ENCODE measurements around the gene COL24A1.
"Not testable (repeated sequence)": the region's sequence is repeated elsewhere in the genome, so short reads cannot be mapped to it uniquely, and the experiment has no call there.

The COL24A1 gene

DNA sequence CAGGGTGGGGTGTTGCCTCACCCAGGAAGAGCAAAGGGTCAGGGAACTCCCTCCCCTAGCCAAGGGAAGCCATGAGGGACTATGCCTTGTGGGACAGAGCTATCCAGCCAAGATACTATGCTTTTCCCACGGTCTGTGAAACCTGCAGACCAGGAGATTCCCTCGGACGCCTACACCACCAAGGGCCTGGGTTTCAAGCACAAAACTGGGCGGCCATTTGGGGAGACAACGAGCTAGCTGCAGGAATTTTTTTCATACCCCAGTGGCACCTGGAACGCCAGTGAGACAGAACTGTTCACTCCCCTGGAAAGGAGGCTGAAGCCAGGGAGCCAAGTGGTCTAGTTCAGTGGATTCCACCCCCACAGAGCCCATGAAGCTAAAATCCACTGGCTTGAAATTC lies 84.7 kb downstream of the COL24A1 start:
- ATAC-seq, result not testable (repeated sequence)

DNA sequence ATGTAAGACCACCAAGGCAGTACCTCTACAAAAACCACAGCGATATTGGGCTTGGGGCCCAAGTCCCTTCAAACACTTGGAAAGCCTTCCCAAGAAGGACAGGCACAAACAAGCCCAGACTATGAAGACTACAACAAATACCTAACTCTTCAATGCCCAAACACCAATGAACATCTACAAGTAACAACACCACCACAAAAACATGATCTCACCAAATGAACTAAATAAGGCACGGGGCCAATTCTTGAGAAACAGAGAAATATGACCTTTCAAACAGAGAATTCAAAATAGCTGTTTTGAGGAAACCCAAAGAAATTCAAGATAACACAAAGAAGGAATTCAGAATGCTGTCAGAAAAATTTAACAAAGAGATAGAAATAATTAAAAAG lies 86.8 kb downstream of the COL24A1 start:
- no peak for ATAC-seq

DNA sequence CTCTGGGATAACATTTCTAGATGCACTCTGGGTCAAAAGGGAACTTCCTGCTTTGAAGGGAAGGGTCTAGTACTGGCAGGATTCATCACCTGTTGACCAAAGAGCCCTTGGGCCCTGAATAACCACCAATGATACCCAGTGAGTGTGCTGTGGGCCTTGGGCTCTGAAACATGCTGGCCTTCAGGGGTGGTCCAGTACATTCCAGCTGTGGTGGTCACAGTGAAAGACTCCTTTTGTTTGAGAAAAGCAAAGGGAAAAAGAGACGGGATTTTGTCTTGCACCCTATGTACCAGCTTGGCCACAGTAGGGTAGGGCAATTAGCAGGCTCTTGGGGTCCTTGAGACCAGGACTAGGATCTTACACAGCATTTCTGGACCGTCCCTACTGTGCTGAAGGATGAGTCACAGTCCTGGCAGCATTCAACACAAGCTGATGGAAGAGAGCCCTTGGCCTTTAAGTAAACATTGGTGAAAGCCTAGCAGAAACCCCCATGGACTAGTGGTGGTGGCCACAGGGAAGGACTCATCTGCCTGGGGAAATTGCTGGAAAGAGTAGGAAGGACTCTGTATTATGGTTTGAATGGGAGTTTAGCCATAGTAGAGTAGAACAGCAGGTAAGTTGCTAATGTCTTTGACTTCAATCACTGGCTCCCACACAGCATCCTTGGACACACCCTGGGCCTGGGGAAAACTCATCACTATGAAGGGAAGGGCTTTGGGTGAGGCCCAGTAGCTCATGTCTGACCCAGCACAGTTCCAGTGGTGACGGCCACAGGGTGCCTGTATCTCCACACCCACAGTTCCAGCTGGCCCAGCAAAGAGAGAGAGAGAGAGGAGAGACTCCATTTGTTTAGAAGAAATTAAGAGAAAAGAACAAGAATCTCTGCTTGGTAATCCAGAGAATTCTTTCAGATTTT lies 87.5 kb downstream of the COL24A1 start:
- no peak for ATAC-seq

DNA sequence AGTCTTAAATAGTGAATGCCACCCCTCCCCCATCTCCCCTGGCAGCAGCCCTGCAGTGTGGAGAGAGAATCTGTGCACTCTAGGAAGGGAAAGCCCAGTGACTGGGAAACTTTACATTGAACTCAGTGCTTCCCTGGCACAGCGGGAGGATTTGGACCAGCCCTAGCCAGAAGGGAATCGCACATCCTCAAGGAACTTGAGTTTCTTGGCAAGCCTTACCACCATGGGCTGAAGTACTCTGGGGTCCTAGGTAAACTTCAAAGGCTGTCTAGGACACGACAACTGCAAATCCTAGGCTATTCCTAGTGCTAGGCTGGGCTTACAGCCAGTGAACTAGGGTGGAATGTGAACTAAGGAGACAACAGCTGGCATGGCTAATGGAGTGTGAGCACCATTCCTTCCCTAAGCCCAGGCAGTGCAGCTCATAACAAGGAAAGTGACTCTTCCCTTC lies 88.3 kb downstream of the COL24A1 start:
- no peak for ATAC-seq

DNA sequence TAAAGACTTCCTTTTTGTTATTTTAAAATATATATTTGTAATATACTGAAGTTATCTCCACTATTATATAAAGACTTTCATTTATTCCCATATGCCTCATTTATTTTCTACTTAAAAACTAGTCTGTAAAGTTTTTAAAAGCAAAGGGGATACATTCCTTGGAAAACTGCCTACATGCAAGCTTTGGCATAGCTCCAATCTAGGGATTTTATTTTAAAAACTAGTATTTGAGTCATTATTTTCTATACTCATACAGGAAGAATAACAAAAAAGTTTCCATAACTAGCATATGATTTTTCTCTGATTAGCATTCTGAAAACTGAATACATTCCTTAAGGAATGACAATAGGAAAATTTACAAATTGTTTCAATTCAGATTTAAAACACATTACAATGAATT lies 88.9 kb downstream of the COL24A1 start:
- ATAC-seq, result no peak

DNA sequence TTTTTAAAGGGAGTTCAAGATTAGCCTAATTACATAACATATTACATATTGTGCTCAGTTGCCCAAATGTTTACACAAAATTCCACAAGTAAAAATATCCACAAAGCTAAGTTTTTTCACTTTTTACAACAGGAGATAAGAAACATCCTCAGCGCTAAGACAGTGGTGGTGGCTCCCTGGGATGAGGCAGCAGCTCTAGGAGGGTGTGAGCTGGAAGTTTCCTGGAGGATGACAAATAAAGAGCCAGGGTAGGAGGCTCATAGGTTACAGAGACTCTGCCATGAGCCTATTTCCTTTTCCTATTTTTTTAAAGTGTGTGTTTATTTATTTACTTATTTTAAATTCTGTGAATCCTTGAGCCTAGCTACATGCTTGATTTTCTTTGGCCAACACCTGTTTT lies 91.7 kb downstream of the COL24A1 start:
- ATAC-seq, result no peak

DNA sequence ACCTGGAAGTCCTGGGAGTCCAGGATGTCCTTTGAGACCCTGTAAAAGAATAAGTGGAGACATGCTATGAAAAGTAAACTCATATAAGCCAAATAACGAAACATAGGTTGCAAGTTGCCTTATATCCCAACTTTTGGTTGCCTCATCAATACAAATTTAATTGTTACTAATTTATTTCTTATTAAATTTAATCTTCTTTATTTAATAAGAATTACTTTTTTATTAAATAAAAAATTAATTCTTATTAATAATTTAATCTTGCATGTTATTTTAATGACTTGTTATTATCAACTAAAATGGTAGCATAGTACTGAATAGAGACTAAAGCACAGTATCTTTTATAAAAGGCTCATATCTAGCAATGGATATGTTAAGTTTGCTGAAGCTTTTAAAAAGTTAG lies 92.9 kb downstream of the COL24A1 start:
- ATAC-seq, result no peak

DNA sequence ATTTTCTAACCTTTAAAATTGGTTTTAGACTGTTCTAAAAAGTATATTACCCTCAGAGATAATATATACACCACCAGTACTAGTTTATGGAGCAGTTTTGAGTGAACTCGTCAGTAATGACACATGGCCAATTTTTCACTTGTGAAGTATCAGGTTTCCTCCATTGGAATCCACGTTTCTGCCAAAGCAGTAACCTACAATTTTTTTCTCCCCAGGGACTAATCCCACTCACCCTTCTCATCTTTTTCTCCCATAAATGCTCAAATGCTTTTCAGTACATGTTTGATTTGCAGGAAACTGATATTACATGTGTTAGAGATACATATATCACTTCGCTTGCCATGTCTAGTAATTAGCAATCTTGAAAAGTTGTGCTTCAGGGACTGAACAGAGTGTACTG lies 94.1 kb downstream of the COL24A1 start:
- no peak for ATAC-seq

DNA sequence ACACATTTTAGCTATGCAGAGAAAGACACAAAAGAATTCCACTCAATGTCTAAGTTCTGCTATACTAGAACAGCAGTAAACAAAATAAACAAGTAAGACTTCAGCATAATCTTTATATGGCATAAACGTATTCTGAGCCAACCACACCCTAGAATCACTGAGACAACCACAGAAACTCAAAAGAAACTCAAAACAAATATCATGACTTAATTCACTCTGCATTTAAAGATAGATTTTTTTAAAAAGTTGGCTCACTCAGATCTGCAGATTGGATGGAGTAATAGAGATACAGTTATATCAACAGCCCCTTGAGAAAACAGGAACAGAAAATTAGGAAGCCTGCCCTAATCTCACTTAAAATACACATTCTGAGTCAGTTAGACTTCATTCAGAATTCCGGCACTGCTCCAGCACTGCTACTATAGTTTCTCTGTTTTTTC lies 95.0 kb downstream of the COL24A1 start:
- no peak for ATAC-seq

DNA sequence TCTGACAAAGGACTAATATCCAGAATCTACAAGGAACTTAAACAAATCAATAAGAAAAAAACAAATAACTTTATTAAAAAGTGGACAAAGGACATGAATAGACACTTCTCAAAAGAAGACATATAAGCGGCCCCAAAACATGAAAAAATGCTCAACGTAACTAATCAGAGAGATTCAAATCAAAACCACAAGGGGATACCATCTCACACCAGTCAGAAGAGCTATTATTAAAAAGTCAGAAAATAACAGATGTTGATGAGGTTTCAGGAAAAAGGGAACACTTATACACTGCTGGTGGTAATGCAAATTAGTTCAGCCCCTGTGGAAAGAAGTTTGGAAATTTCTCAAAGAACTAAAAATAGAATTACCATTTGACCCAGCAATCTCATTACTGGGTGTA lies 102.2 kb downstream of the COL24A1 start:
- ATAC-seq, result no peak

DNA sequence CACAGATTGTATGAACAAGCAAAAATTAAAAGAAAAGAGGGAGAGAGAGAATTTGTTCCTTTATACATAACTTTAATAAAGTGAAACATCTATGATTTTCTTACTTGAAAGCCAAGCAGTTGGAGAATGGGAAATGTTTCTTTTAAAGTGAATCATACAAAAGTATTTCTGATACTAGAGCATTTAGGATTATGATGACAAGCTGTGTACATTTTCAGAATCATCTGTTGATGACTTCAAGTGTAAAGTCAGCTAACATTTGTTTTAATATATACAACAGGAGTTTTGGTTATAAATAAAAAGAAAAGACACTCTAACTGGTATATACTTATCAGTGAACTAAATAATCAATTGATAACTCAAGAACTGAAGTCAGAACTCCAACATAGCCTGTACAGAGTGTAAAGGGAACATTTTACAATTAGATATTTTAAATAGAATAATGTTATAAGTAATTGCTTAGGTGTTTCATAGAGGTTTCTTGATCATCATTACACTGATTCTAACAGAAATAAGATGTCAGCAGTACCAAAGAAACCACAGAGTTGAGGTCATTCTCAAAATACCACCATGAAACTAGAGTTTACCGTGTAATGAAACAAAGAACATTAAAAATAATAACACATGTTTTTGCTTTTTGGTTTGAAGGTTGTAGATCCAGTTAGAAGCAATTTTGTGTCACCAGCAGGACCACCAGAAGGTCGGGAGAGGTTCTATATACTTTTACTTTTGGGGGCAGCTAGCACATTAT lies 103.4 kb downstream of the COL24A1 start:
- ATAC-seq, result no peak

DNA sequence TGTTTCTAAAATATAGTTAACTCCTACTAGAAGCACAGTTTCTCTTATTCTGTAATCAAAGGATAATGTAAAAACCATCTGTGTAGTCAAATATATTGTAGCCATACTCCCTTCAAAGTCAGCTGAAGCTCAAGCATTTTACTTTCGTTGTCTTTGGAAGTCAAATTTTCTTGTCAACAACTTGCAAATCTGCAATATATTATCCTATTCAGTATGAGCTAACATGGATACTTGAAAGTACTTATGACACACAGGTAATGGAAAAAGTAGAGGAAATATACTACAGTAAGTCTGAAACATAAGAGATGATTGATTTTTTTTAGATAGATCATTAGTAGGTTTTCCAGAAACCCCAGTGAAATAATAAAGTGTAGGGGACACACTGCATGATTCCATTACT lies 121.5 kb downstream of the COL24A1 start:
- ATAC-seq, result no peak

DNA sequence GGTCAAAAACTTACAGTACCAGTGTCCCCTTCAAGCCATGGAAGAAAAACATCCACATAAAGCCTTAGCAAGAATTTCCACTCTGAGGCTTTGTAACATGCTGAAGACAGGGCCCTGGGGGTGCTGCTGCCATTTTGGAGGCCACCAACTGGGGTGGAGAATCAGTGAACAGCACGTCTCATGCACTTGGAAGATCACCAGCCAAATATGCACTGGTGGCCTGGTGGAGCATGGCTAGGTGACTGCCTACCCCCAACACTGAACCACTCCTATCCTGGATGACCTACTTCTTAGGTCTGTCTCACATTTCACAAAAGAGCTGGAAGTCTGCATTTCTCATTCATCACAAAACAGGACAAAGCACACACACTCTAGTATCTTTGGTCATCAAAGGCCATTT lies 126.4 kb downstream of the COL24A1 start:
- ATAC-seq, result no peak

DNA sequence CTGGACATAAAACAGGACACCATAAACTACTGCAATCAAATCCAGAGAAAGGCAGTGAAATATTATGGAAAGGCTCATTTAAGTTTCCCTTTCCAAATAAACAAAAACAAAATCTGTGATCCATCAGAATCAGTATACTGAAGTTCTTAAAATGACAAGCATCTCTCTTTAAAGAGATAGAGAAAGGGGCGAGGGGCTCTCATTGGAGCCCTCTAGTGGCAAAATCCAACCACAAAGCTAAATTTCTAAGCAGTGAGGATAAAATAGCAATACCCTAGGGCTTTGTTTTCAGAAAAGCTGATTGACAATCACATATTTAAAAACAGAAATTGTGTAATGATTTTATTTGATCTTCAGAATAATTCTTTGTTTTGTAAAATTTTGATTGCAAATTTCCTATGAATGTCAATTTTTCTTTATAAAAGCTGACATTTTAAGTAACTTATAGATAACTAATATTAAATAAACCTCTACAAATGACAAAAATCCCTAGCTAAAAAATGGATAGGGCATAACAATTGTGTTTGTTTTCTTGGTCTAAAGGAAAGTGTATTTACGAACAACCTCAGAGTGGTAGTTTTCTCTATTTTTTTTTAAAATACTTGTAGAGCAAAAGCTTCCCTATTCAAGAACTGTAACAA lies 138.2 kb downstream of the COL24A1 start:
- no peak for ATAC-seq

DNA sequence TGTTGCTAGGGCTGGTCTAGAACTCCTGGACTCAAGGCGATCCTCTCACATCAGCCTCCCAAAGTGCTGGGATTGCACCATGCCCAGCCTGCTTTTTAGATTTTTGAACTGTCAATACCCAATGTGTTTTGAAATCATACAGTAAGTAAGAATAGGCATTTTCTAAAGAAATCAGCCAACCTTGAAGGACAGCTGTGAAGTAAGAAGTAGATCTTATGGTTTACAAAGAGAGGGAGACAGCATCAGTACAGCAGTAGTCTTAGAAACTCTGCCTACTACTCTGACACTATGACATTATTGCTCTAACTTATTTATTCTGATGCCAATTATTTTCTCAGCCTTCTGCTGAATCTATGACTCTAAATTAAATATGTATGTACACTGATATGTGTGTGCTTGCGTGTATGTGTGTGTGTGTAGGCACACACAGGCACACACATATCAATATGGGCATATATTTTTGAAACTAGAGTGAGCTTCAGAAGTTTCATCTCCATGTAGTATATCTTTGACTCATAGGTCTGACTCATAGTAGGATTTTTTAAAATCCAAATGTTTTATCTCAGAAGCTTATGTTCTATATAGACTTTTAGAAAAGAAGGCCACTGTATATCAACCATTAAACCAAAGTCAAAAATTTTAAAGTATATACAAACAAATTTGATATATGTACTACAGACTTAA lies 140.4 kb downstream of the COL24A1 start:
- ATAC-seq, result no peak

DNA sequence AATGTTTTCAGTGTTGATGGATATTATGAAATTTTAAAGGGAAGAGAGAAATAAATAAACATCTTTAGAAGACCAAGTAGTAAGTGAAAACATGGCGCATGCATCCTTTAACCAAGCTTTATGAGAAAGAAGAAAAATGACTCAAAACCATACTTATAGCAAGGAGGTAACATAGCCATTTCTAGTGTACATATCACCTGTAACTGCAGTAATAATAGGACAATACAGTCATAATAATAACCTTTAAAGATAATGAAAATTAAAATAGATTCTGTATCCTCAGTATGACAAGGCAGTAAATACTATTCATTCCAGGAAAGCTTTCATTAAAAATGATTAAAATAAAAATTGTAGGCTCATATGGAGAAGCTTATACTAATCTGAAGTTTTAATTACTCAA lies 141.2 kb downstream of the COL24A1 start:
- ATAC-seq, result no peak

DNA sequence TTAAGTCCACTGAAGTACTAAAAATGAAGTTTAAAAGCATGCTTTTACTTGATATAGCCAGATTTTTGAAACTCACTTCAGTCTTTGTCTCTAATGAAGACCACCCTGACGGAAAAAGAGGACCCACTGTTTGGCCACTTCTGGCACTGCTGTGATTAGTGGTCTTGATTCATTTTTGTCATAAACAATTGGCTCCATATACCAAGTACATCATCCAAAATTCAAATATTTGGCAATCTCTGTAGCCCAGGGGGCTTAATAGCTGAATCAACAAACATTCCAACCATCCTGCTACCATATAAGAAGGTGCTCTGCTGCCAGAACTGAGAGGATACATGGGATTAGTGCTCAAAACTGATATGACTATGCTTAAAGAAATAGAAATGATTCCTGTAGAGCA lies 156.0 kb downstream of the COL24A1 start:
- no peak for ATAC-seq

DNA sequence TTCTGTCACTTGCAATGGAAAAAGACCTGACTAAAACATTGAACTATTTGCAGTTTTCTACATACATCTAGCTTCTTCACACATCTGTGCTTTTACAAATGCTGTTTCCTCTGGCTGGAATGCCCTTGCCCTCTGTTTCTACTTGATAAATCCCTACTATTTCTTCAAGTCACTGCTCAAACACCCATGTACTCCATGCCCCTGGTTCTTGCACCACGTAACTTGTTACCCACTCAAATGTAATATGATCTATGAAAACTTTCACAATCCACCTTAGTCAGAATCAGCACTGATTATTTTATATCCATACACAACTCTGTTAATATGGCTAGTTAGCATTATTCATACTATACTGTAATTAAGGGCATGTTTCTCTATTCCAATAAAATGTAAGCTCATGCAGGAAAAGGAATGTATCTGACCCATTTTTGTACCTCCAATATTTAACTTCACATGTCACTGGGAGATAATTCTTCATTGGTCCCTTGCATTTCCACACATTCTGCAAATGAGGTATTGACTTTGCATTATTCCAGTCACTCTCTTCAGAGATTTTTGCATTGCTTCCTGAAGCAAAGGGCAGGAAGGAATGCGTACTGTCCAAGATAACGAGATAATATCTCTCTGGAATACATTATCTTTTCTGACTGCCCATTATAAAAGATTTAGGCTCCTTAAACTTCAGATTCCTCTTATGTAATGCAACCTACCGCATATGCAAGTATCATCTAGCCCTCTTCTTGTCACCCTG lies 158.3 kb downstream of the COL24A1 start:
- ATAC-seq, result no peak

DNA sequence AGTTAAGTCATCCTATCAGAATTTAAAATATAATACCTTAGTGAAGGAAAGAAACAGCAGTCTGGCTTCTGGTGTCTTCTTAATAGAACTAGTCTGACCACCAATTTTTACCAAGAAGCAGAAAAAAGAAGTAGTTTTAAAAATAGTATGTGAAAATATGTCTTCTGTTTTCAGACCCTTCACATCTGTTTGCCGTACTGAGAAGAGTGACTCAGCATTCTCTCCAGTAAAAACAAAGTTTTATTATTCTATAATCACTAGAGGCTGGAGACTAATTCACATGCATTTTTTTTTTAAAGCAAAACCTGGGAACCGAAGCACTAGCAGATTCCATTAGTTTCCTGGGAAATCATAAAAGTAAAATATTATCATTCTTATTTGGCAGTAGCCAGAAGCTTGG lies 163.8 kb downstream of the COL24A1 start:
- no peak for ATAC-seq

DNA sequence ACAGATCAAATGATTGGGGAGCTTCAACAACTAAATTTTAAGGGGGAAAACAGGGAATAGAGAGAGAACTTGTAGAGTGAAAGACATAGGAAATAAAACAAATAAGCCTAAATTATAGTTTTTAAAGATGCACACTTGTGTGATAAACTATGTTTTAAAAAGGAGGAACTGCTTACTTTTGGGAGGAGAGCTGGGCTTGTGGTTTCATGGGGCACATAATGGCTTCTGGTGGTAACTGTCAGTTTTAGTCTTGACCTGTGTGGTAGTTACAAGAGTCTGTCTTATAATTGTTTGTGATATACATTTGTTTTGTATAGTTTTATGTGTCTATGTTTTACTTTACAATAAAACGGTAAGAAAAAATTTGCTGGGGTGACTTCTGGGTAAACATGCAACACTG lies 165.3 kb downstream of the COL24A1 start:
- no peak for ATAC-seq

DNA sequence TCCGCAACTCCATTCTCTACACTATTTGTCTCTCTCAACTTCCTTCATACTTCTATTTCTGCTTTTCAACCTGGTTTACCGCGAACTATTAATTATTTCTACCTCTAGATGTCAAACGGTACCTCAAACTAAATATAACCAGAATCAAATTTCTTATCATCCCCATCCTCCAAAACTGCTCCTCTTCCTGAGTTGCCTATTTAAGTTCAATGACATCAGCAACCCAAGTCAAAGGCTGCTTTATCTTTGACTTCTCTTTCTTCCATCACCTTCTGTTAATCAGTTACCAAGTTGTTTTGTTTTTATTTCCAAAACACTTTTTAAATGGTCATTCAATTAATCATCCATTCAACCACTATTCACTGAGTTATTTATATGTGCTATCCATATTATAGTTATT lies 171.9 kb downstream of the COL24A1 start:
- no peak for ATAC-seq

DNA sequence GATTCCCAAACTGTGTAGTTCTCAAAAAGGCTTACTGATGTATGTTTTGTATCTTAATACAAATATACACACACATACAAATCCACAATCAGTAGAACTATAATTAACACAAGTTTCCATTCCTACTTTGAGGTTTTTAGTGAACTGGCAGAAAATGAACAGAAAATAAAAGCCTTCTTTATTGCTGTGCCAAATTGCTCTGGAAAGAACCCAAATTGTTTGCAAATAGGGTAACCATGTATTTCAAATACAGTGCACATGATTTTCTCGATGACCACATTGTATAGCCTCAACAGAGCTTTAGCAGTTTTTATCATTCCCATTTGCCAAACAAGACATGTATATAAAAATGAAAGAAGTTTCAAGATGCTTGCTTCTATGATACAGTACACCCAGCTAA lies 173.3 kb downstream of the COL24A1 start:
- no peak for ATAC-seq
